GM21825 (cell line): ENCODE data around the gene ANTKMT.

Source experiments
- ATAC-seq: cut with Tn5 transposase; IDR thresholded peaks from one replicate; pipeline ENCODE4 v1.9.1; 2021; ENCODE audit warnings: mild to moderate bottlenecking, moderate library complexity; ENCODE audit not compliant: unreplicated experiment

Gene ANTKMT

DNA sequence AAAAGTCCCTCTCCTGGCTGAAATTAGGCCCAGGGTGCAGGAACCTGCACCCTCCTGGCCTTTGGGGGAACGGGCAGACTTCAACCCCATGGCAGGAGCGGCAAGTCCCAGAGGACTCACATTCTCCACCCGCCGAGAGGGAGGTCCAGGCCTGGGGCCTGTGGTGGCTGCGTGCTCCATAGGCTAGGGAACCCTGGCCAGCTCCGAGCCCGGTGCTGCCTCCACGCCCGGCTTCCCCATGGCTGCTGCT lies 5.2 kb downstream of the ANTKMT start:
- no peak for ATAC-seq

DNA sequence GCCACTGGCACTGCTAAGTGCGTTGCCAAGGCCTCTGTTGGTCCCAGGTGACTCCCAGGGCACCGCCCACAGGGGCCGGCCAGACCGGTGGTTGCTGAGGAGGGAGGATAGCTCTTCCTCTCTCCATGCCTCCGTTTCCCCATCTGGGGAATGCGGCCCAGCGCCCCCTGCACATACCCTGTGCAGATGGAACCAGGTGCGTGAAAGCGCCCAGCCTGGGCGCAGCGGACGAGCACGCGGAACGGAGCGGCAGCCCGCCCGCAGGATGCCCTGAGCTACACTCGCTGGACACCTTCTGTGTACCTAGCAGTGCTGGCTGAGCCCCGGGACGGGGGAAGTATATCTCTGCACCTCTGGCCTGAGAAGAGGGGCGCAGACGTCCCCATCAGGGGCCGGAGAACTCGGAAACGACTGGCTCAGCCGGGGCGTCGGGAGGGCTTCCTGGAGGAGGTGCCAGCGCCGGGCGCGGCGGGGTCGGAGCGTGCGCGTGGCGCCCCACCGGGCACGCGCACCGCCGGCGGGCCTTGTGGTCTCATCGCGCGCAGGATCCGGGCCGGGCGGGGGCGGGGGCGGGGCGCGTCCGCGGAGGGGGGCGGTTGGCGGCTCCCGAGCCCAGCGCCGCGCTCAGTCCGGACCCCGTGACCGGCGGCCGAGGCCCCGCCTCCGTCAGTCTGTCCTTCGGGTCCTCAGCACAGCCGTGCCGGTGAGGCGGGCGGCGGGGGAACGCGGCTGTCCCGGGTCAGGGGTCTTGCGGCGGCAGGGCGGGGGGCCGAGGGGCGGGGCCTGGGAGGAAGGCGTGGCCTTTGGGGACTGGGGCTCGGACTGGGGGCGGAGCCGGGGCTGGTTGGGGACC lies 5.7 kb downstream of the ANTKMT start, which contains the start of the genes CCDC78 and HAGHL:
Gene CCDC78, minus strand, starts transcription at position 6 of the 853 bp plus-strand sequence. CDS start 76 bp downstream, outside the sequence.
Gene HAGHL, plus strand, starts transcription at position 669 of the 853 bp plus-strand sequence. CDS start 404 bp downstream, outside the sequence.
- ATAC-seq = no peak

DNA sequence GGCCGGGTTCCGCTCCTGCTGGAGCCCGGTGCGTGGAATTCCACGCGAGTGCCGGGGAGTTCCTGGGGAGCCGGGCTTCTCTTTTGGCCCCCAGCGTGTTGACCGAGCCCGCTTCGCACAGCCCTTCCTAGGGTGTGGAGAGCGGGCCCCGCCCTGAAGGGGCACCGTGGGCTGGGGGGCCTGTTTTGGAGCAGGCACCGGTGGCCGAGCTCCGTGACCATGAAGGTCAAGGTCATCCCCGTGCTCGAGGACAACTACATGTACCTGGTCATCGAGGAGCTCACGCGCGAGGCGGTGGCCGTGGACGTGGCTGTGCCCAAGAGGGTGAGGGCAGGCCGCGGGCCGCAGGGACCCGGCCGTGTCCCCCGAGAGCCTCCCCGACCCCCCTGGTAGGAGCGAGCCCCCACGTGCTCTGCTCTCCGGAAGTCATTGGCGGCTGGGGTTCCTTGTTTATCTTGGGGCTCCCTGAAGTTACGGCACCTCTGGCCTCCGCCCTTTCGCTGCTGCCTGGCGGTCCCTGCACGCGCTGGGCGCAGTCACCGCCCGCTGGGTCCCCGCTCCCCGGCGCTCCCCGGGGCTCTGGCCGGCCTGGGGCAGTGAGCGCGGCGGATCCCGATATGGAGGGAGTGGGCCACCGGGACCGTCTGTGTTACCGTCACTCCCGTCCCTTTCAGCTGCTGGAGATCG lies 6.5 kb downstream of the ANTKMT start:
- no peak for ATAC-seq

DNA sequence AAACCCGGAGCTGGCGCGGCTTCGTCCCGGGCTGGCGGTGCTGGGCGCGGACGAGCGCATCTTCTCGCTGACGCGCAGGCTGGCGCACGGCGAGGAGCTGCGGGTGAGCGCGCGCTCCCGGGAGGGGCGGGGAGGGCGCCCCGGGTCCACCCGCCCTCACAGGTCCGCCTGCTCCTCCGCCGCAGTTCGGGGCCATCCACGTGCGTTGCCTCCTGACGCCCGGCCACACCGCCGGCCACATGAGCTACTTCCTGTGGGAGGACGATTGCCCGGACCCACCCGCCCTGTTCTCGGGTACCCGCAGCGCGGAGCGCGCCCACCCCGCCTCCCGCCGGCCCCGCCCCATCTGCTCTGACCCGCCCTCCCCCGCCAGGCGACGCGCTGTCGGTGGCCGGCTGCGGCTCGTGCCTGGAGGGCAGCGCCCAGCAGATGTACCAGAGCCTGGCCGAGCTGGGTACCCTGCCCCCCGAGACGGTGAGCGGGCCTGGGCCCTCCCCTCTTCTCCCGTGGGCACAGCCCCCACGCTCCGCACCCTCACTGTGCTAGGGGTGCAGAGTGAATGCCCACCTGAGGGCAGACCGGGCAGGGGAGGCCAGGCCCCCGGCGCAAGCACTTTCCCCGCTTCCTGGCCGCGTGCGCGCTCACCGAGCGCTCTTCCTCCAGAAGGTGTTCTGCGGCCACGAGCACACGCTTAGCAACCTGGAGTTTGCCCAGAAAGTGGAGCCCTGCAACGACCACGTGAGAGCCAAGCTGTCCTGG lies 7.4 kb downstream of the ANTKMT start:
- ATAC-seq = no peak

DNA sequence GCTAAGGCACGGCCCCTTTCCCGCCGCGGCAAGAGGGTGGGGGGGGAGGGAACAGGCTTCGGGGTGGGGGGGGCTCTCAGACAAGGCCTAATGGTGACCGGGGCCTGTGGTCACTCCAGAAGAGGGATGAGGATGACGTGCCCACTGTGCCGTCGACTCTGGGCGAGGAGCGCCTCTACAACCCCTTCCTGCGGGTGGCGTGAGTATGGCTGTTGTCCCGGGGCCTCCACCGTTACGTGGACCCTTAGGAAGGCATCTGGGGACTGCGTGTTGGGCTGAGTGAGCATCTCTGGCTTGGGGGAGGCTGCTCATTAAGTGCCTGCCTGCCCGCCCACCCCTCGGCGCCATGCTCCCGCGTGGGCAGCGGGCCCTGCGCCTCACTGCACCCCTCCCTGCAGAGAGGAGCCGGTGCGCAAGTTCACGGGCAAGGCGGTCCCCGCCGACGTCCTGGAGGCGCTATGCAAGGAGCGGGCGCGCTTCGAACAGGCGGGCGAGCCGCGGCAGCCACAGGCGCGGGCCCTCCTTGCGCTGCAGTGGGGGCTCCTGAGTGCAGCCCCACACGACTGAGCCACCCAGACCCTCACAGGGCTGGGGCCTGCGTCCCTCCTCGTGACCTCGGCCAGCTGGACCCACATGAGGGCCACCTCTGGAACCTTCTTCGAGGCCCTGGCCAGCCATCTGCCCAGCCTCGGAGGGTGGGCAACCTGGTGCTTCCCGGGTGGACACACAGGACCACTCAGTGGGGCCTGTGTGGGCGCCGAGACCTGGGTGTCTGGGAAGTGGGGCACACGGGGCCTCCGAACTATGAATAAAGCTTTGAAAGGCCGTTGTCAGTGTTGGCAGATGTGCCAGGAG lies 8.2 kb downstream of the ANTKMT start:
- ATAC-seq = no peak

DNA sequence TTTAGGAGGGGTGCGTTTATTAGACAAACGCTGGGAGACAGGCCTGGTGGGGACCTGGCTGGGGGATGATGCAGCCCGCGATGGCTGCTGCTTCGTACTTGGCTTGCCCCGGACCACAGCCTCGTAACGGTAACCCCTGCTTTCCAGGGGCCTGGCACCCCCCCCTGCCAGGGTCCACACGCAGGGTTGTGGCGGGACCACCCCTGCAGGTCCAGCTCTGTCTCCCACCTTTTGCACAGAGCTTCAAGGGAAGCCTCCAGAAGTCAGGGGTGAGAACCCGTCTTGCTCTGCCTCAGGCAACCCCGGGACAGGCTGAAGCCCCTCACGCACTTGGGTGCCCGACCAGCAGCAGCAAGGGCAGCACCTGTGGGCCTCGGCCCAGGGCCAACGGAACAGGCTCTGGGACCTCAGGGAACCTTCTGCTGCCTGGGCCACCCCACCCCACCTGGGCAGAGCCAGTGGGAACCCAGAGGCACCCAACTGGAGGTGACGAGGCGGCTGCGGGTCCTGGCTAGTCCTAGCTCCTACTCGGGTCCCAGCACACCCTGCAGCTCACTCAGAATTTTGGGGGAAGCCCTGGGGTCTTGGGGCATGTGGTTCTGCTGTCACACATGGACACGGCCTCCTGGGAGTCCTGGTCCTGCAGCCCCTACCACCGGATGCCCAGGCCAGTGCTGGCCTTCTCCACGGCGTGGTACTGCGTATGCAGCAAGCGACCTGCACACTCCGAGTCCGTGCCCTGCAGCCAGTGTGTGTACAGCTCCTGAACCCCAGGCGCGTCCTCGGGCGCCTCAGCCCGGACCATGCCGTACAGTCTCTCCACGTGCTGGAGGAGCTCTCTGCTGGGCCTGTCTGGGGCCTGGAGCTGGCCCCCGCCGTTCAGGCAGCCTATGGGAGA lies 9.1 kb downstream of the ANTKMT start:
- no peak for ATAC-seq

DNA sequence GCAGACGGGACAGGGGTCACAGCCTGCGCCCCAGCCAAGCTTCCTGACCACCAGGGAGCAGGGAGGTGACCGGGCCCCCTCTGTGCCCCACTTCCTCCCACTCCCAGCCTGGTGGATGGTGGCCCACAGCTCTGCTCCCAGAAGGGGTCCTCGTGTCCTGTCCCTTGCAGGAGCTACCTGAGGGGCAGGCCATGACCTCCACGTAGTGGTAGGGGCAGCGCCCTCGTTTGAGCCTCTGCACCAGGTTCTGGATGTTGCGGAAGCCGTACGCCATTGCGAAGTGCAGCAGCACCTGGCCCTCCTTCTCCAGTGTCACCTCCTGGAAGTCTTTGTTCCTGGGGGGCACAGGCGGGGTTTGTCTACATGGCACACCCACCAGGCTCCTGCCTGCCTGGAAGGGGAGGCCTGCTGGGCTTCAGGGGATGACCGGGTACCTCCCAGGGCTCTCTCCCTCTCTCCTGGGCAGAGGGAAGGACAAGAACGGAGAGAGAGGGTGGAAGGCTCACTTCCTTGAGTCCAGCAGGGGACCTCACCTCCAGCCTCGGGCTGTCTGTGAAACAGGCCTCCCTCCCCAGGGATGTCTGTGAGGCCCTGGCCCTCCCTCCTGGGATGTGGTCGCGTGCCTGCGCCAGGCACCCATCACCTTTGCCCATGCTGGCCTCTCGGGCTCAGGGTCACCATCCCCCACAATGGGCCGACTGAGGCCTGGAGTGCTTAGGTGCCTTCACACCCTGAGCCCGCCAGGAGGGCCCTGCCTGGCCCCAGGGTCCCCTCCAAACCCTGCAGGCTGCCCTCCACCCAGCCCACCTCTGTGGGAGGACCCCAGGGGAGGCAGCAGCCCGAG lies 9.9 kb downstream of the ANTKMT start:
- ATAC-seq = no peak

DNA sequence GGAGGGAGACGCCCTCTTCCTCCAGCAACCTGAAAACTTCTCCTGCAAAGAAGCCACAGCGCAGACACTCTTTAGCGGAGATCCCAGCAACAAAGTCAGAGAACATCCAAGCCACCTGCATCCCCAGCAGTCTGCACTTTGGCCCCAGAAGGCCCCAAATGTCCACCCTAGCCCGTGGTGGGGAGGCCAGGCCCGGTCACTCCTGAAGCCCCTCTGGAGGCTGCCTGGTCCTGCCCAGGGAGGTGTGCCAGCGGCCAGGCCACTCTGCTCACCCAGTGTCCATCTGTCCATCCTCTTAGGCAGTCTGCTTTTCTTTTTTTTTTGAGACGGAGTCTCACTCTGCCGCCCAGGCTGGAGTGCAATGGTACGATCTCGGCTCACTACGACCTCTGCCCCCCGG lies 11.4 kb downstream of the ANTKMT start:
- ATAC-seq = no peak

DNA sequence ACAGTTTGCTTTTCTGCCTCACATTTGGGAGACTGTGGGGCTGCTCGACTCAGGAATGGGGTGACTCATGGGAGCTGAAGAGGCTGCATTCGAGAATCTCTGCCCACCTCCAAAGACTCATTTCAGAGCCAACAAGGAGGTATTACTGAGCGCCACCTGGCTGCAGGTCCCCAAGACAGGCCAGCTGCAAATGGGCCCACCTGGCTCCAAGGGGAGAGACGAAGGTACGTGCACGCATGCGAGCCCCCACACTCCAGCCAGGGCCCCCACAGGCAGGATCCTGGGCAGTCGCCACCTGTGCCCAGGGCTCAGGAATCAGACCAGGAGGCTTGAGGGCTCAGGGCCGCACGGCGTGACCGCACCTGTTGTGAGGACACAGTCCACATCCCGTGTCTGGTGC lies 12.0 kb downstream of the ANTKMT start:
- no peak for ATAC-seq

DNA sequence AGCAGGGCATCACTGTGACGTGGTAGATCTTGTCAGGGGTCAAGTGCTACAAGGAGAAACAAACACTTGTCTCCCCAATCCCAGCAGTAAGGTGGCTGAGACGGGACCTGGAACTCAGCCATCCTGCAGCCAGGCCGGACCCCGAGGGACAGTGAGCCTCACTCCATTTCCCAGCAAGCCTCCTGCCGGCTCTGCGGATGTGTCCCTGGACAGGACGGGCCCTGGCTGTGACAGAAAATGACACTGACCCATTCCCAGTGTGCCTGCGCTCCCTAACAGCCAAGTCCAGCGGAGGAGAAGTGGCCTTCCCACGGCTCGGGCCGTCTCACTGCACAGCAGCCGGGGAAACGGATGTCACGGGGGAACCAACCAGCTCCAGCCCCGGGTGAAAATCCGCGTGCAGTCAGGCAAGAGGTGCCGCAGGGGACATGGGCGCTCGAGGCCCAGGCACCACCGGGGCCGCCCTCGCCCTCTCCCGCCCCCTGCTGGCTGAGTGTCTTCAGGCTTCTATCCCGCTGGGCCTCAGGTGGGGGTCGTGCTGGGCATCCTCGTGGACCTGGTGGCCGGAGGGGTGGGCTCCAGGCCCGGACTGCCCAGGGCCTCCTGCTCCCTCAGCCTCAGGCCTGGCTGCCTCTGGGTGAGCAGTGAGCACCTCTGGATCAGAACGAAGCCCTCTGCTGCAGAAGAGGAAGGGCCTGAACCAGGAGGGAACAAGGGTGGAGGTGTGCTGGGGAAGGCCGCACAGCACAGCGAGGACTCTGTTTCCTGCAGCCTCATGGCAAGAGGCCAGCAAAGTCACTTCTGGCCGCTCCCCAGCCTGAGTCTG lies 12.6 kb downstream of the ANTKMT start:
- no peak for ATAC-seq

DNA sequence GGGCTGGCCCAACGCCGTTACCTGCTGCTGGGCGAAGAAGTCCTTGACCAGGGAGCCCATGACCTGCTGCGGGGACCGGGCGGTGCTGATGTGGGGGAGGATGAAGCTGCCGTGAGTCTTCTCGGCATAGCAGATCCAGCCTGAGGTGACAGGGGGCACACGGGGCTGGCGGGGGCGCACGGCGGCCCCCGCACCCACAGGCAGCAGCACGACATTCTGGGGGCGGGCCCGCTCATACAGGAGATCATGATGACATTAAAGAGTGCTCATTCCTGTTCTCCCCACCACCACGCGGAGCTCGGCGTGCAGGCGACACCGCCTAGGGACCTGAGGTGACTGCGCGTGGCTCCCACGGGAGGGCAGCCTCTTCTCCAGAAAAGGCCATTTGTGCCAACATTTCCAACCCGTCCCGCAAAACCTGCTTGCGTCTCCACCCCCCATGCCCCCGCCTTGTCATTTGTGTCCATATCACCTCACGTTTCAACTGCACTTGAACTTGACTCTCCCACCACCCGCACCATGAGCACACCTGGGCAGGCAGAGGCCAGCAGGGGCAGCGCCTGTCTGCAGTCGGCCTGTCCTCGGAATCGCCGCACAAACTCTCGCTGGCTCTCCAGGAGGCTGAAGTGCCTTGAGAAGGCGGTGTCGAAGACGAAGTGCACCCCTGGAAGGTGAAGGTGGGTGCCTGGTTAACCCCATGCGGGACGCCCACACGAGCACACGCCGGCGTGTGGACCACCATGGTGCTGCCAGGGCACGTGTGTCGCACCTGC lies 13.4 kb downstream of the ANTKMT start:
- ATAC-seq = no peak

DNA sequence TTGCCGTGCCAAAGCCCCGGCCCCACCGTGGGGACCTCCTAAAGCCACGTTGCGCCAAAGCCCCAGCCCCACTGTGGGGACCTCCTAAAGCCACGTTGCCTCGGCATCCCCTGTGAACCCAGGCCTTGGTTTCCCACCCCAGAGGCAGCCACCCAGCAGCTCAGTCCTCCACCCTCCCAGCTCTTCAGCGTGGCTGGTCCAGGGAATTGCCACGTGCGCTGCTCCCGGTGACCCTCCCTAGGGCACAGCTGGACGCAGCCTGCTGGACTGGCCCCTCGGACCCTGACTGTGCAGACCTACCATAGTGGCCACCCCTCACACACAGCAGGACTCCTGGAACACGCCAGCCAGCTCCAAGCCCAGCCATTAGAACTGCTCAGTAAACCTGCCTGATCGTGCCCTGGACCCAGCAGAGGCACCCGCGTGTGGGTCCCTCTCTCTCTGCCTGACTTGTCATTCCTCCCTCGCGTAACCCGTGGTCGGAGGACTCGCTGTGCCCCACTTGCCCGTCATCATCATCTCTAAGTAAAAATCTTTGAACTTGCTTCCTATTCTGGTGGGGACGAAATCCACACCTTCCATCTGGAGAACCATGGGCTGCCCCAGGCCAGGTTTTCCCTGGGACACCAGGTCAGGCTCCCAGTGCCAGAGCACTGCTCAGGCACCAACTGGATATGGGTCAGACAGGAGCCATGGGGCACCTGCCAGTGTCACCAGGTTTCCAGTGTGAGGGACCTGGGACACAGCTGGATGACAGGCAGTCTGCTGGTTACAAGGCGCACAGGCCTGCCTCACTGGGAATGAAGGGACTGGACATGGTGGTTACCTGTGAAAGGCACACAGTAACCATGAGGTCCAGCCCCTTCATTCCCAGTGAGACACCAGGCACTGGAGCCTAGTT lies 14.3 kb downstream of the ANTKMT start:
- no peak for ATAC-seq

DNA sequence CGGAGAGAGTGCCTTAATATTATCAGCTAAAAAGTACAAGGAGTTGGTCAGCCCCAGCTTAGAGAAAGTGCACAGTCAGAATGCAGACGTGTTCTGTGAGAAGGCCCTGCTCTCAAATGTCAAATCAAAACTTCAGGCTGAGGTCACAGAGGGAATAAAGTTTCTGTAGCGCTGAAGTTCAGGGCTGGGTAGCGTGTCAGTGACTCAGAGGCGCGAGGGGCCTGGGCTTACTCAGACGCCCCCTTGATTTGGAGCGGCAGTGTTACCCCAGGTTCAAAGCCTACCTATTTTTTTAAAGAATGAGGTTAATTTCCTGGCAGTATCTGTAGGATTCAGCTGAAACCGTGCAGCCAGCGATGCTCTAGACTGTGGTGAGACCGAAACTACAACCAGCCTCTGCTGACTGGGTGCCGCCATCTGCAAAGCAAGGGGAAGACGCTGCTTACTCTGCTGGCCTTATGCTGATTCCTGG lies 15.1 kb downstream of the ANTKMT start:
- no peak for ATAC-seq

DNA sequence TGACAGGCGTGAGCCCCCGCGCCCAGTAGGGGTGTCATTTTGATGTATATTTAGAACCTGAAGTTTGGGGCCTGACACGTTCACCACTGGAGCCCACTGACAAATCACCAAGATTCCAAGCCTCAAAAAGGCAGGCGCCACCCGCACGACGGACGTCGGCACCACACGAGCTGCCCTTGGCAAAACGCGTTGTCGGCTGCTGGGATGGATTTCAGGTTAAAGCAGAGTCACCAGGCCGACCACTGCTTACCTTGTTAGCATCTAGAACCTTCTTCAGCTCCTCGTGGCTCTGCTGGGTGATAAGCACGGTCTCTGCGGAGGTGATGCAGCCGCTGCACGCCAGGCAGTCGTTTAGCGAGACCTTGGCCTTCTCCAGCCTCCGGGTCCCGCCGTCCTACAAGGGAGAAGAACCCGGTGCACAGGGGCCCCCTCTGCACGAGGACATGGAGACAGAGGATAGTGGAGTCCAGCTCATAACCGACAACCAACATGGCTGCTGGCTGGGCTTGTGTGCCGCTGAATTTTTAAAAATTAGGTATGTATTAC lies 16.1 kb downstream of the ANTKMT start:
- no peak for ATAC-seq

DNA sequence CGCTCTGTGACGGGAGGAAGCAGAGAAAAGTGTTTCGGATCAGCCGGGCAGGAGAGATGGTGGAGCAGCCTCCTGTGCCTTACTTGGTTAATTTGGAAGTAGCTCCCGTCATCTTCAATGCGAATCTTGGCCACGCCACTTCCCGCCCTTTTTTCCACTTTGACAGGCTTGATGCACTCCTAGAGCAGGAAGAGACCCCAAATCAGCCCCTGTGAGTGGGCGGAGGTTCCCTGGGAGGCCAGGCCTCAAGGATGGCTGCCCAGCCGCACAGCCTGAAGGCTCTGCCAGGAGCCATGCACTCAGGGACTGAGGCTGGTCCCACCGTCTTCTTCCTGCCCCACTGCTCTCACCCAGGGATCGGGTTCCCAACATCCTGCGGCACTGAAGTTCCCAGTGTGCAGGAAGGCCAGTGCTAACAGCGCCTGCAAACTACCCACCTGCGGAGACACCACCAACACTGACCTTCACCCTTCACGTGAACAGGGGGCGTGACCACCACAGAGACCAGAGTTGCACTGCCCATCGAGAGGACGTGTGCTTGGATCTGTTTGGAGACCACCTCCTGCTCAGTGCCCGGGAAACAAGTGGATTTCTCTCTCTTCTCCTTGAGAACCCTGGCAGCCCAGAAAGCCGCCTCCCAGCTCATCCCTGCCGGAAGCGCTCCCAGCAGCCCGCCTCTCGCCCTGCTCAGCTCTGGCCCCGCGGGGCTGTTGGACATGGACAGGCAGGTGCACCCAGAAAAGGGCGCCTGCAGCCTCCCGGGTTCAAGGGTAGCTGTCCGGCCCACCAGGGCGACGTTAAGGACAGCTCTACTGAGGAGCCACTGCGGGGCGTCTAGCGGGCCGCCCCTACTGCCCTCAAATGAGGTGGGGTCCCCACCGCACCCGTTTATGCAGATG lies 18.9 kb downstream of the ANTKMT start:
- no peak for ATAC-seq
